Chondrocyte (in vitro differentiated cells): ENCODE measurements around the gene IL21R. TPM values are rescaled to one million over a fixed set of nuclear protein-coding genes. Genes with fewer than 3 reads are reported as not detected.
"Not testable (repeated sequence)": the region's sequence is repeated elsewhere in the genome, so short reads cannot be mapped to it uniquely, and the experiment has no call there.

Source experiments
- DNase-seq: peaks from one replicate; pipeline ENCODE4 v3.0.0; 2021; ENCODE audit warnings: mixed read lengths, low spot score
- H3K27ac Mint-ChIP-seq: one replicate; pipeline ENCODE4 v1.8.0; 2021; ENCODE audit warnings: mild to moderate bottlenecking, moderate library complexity, mixed read lengths; ENCODE audit not compliant: unreplicated experiment
- H3K27me3 Mint-ChIP-seq: 2 replicates; pipeline ENCODE4 v1.8.0; 2021; ENCODE audit warnings: low read depth, mixed read lengths
- H3K36me3 Mint-ChIP-seq: 2 replicates; pipeline ENCODE4 v1.8.0; 2021; ENCODE audit warnings: low read depth, mixed read lengths
- H3K4me1 Mint-ChIP-seq: 2 replicates; pipeline ENCODE4 v1.8.0; 2021; ENCODE audit warnings: low read depth, mild to moderate bottlenecking, mixed read lengths
- H3K4me3 Mint-ChIP-seq: one replicate; pipeline ENCODE4 v1.8.0; 2021; ENCODE audit warnings: mild to moderate bottlenecking, moderate library complexity, mixed read lengths; ENCODE audit not compliant: unreplicated experiment
- H3K9me3 Mint-ChIP-seq: 2 replicates; pipeline ENCODE4 v1.8.0; 2021; ENCODE audit warnings: low read depth, mixed read lengths
- CTCF ChIP-seq: fragments of 200-600 bp; sonication (generic); IDR thresholded peaks from 2 replicates; pipeline ENCODE4 v1.5.0; 2021; ENCODE audit warnings: antibody characterized with exemption, mild to moderate bottlenecking, moderate library complexity
- total RNA-seq: library from RNA; stranded (reverse); gene quantifications from 3 replicates; pipeline ENCODE4 v1.2.1, GENCODE V29; 2021

IL21R gene
- total RNA-seq, 1 donor from 2014 or later: 2.2 TPM

- Mint-ChIP-seq H3K27me3 (no peaks in the 10 kb centered on the region), H3K27ac (no peak overlapping the region), H3K9me3 (no peaks in the 10 kb centered on the region), H3K36me3 (no peaks in the 10 kb centered on the region), H3K4me3 (no peak overlapping the region), H3K4me1 (peaks cover 16% of the 10 kb centered on the region)
- no peak for TF ChIP-seq CTCF
- DNase-seq: peak; percentile 24
These were observed 31.7 kb downstream of the IL21R start for GRCh38 chr16:27433636-27434035.

- Mint-ChIP-seq H3K36me3 (peaks cover 3% of the 10 kb centered on the region), H3K27me3 (no peaks in the 10 kb centered on the region), H3K9me3 (no peaks in the 10 kb centered on the region), H3K4me1 (peaks cover 16% of the 10 kb centered on the region), H3K27ac (no peak overlapping the region), H3K4me3 (no peak overlapping the region)
- TF ChIP-seq CTCF: no peak
- DNase-seq: peak; percentile 59
These were observed 32.4 kb downstream of the IL21R start for GRCh38 chr16:27434141-27435051.

GRCh38 chr16:27435146-27435545, 33.2 kb downstream of the IL21R start:
- H3K9me3 Mint-ChIP-seq, H3K4me3 Mint-ChIP-seq, H3K27ac Mint-ChIP-seq, H3K36me3 Mint-ChIP-seq, H3K27me3 Mint-ChIP-seq: not testable (repeated sequence)
- peaks cover 16% of the 10 kb centered on the region for H3K4me1 Mint-ChIP-seq
- DNase-seq: peak; percentile 33

- DNase-seq: peak; percentile 43
- peaks cover 16% of the 10 kb centered on the region for H3K4me1 Mint-ChIP-seq
- H3K9me3 Mint-ChIP-seq: no peaks in the 10 kb centered on the region
- H3K4me3 Mint-ChIP-seq: no peak overlapping the region
- no peak overlapping the region for H3K27ac Mint-ChIP-seq
- TF ChIP-seq CTCF: no peak
- H3K27me3 Mint-ChIP-seq: no peaks in the 10 kb centered on the region
- peaks cover 4% of the 10 kb centered on the region for H3K36me3 Mint-ChIP-seq
These were observed 34.1 kb downstream of the IL21R start for GRCh38 chr16:27436065-27436464.

- Mint-ChIP-seq H3K36me3 (peaks cover 4% of the 10 kb centered on the region), H3K9me3 (no peaks in the 10 kb centered on the region), H3K4me3 (no peak overlapping the region), H3K4me1 (peaks cover 13% of the 10 kb centered on the region), H3K27ac (no peak overlapping the region), H3K27me3 (no peaks in the 10 kb centered on the region)
- peak; percentile 79 for DNase-seq
- TF ChIP-seq CTCF: no peak
These were observed 35.1 kb downstream of the IL21R start for GRCh38 chr16:27436921-27437650.
